ENCODE results near the gene RHEB. TPM values are rescaled to one million over a fixed set of nuclear protein-coding genes. Genes with fewer than 3 reads are reported as not detected.

Gene RHEB
- total RNA-seq, 1 donor, result 77.8 TPM

DNA sequence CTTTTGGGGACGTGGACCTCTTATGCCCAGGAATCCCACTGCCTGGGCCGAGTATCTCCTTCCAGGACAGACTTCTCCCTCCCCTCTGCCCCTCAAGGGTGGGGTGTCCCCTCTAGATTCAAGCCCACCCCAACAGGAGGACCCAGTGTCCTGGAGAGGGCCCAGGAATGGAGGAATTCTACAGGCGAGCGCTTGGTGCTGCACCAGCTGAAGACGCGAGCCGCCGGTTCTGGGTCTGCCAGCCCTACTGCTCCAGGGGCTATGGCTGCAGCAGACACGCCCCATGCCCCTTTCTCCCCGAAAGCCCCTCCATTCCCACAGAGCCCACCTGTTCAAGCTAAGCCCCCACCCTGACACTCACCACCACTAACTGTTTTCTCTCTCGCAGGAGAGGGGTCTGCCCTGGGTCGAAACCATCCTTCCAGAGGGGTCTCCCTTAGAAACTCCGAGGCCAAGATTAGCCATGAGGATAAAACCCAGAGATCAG is 88.4 kb downstream of the RHEB start:
- Histone ChIP-seq H3K36me3 (ENCODE audit: insufficient read depth, low read length) (no peaks in the 10 kb centered on the region), H3K4me1 (ENCODE audit: insufficient read depth, low read length) (peaks cover 29% of the 10 kb centered on the region), H3K79me2 (ENCODE audit: insufficient read depth, low read length) (no peaks in the 10 kb centered on the region), H3K4me3 (ENCODE audit: insufficient read depth, low read length) (no peak overlapping the region), H4K20me1 (ENCODE audit: insufficient read depth, low read length) (no peaks in the 10 kb centered on the region), H3K27ac (ENCODE audit: low read depth, low read length) (no peak overlapping the region), H3K4me2 (ENCODE audit: insufficient read depth, low read length) (no peak overlapping the region), H3K27me3 (ENCODE audit: insufficient read depth, low read length) (no peaks in the 10 kb centered on the region), H3K9me3 (ENCODE audit: low read depth, low read length) (no peaks in the 10 kb centered on the region), H2AFZ (ENCODE audit: low read length) (no peak overlapping the region)
- TF ChIP-seq, protein P1, sequence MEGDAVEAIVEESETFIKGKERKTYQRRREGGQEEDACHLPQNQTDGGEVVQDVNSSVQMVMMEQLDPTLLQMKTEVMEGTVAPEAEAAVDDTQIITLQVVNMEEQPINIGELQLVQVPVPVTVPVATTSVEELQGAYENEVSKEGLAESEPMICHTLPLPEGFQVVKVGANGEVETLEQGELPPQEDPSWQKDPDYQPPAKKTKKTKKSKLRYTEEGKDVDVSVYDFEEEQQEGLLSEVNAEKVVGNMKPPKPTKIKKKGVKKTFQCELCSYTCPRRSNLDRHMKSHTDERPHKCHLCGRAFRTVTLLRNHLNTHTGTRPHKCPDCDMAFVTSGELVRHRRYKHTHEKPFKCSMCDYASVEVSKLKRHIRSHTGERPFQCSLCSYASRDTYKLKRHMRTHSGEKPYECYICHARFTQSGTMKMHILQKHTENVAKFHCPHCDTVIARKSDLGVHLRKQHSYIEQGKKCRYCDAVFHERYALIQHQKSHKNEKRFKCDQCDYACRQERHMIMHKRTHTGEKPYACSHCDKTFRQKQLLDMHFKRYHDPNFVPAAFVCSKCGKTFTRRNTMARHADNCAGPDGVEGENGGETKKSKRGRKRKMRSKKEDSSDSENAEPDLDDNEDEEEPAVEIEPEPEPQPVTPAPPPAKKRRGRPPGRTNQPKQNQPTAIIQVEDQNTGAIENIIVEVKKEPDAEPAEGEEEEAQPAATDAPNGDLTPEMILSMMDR (IDR thresholded peaks at IDR 0.05; ENCODE audit: extremely low read depth, low read depth, low read length), result no peak
- peak; percentile 53 for DNase-seq (ENCODE audit: insufficient read length, low spot score, missing footprints)

GRCh38 chr7:151430391-151431205 is 89.1 kb downstream of the RHEB start:
- Histone ChIP-seq H3K4me3 (ENCODE audit: insufficient read depth, low read length) (no peak overlapping the region), H3K27me3 (ENCODE audit: insufficient read depth, low read length) (no peaks in the 10 kb centered on the region), H2AFZ (ENCODE audit: low read length) (no peak overlapping the region), H3K4me1 (ENCODE audit: insufficient read depth, low read length) (peaks cover 36% of the 10 kb centered on the region), H3K36me3 (ENCODE audit: insufficient read depth, low read length) (no peaks in the 10 kb centered on the region), H4K20me1 (ENCODE audit: insufficient read depth, low read length) (no peaks in the 10 kb centered on the region), H3K27ac (ENCODE audit: low read depth, low read length) (no peak overlapping the region), H3K79me2 (ENCODE audit: insufficient read depth, low read length) (no peaks in the 10 kb centered on the region), H3K9me3 (ENCODE audit: low read depth, low read length) (no peaks in the 10 kb centered on the region), H3K4me2 (ENCODE audit: insufficient read depth, low read length) (no peak overlapping the region)
- TF ChIP-seq, protein P1 (IDR thresholded peaks at IDR 0.05; ENCODE audit: extremely low read depth, low read depth, low read length), result no peak
- peak; percentile 92 for DNase-seq (ENCODE audit: insufficient read length, low spot score, missing footprints)

DNA sequence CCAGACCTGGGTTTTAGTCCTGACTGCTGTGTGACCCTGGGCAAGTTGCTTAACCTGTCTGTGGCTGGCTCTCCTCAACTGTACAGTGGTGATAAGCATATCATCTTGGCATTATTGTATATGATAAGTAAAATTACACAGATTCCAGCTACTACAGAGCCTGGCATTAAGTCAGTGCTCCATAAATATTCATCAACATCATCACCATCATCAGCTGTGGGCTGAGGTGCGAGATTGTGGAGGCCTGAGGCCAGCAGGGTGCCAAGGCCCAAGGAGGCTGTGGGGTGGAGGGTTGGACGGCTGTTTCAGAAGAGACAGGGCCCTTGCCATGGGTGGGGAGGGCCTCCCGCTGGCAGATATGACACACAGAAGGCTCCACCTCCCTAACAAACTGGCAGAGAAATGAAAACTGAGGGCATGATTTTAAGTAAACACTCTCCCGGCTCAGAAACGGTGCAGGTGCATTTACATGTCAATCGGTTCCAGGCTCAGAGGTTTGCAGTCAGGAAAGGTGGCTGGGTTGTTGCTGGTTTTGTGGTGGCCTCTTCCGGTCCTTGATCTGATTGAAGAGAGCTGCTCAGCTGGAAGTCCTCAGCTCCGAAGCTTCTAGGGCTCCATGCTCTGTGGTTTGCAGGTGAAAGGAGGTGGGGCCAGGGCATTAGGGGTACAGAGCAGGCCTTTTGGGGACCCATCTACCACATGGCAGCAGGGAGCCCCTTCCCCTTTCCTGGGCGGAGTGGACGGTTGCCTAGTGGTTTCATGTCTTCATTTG is 89.9 kb downstream of the RHEB start:
- peaks cover 45% of the 10 kb centered on the region for H3K4me1 ChIP-seq (ENCODE audit: insufficient read depth, low read length)
- H3K27ac ChIP-seq (ENCODE audit: low read depth, low read length), result peak overlapping the region; percentile 54
- no peaks in the 10 kb centered on the region for H3K79me2 ChIP-seq (ENCODE audit: insufficient read depth, low read length)

More for the DNA sequence above, 89.9 kb downstream of the RHEB start:
- Histone ChIP-seq H4K20me1 (ENCODE audit: insufficient read depth, low read length) (no peaks in the 10 kb centered on the region), H3K4me3 (ENCODE audit: insufficient read depth, low read length) (no peak overlapping the region), H3K9me3 (ENCODE audit: low read depth, low read length) (no peaks in the 10 kb centered on the region), H3K27me3 (ENCODE audit: insufficient read depth, low read length) (no peaks in the 10 kb centered on the region), H3K4me2 (ENCODE audit: insufficient read depth, low read length) (no peak overlapping the region), H3K36me3 (ENCODE audit: insufficient read depth, low read length) (no peaks in the 10 kb centered on the region), H2AFZ (ENCODE audit: low read length) (no peak overlapping the region)
- DNase-seq (ENCODE audit: insufficient read length, low spot score, missing footprints), result peak; percentile 86
- TF ChIP-seq, protein P1 (IDR thresholded peaks at IDR 0.05; ENCODE audit: extremely low read depth, low read depth, low read length), result no peak

Data from osteoblast (primary cell).